ENCODE data around the gene MAN1A2. TPM values are rescaled to one million over a fixed set of nuclear protein-coding genes. Genes with fewer than 3 reads are reported as not detected.

MAN1A2 gene
- polyA plus RNA-seq, 1 experiment = 40.7 TPM

- H3K27ac ChIP-seq (ENCODE audit: low read depth, low read length) = no peak overlapping the region
- H3K27me3 ChIP-seq (ENCODE audit: control insufficient read depth, insufficient read depth, low read length) = peaks cover 17% of the 10 kb centered on the region
- H3K4me3 ChIP-seq (ENCODE audit: low read depth, low read length) = no peak overlapping the region
- TF ChIP-seq CTCF (IDR thresholded peaks at IDR 0.05; ENCODE audit: low read depth, low read length) = no peak
- no peak for DNase-seq (ENCODE audit: low read depth, low spot score)
- no peaks in the 10 kb centered on the region for H3K9me3 ChIP-seq (ENCODE audit: control insufficient read depth, insufficient read depth, low read length)
- CTCF ChIA-PET = no interaction called here
- POLR2A ChIA-PET = no interaction called here
Measured at GRCh38 chr1:117564227-117565075, 197.2 kb downstream of the MAN1A2 start.

GRCh38 chr1:117565076-117565556 is 197.9 kb downstream of the MAN1A2 start:
- Histone ChIP-seq H3K27me3 (ENCODE audit: control insufficient read depth, insufficient read depth, low read length) (peaks cover 17% of the 10 kb centered on the region), H3K27ac (ENCODE audit: low read depth, low read length) (no peak overlapping the region), H3K4me3 (ENCODE audit: low read depth, low read length) (no peak overlapping the region), H3K9me3 (ENCODE audit: control insufficient read depth, insufficient read depth, low read length) (no peaks in the 10 kb centered on the region)
- no peak for DNase-seq (ENCODE audit: low read depth, low spot score)
- POLR2A ChIA-PET = no interaction called here
- TF ChIP-seq CTCF (IDR thresholded peaks at IDR 0.05; ENCODE audit: low read depth, low read length) = no peak
- CTCF ChIA-PET = no interaction called here

GRCh38 chr1:117565745-117566455 is 198.7 kb downstream of the MAN1A2 start:
- no peaks in the 10 kb centered on the region for H3K9me3 ChIP-seq (ENCODE audit: control insufficient read depth, insufficient read depth, low read length)
- TF ChIP-seq CTCF (IDR thresholded peaks at IDR 0.05; ENCODE audit: low read depth, low read length) = no peak
- H3K4me3 ChIP-seq (ENCODE audit: low read depth, low read length) = no peak overlapping the region
- ChIA-PET POLR2A (no interaction called here), CTCF (no interaction called here)
- H3K27me3 ChIP-seq (ENCODE audit: control insufficient read depth, insufficient read depth, low read length) = peaks cover 14% of the 10 kb centered on the region
- H3K27ac ChIP-seq (ENCODE audit: low read depth, low read length) = no peak overlapping the region
- no peak for DNase-seq (ENCODE audit: low read depth, low spot score)

GRCh38 chr1:117566556-117566955 is 199.3 kb downstream of the MAN1A2 start:
- no peak for TF ChIP-seq CTCF (IDR thresholded peaks at IDR 0.05; ENCODE audit: low read depth, low read length)
- ChIA-PET CTCF (no interaction called here), POLR2A (no interaction called here)
- no peak for DNase-seq (ENCODE audit: low read depth, low spot score)
- Histone ChIP-seq H3K4me3 (ENCODE audit: low read depth, low read length) (no peak overlapping the region), H3K27ac (ENCODE audit: low read depth, low read length) (no peak overlapping the region), H3K9me3 (ENCODE audit: control insufficient read depth, insufficient read depth, low read length) (no peaks in the 10 kb centered on the region), H3K27me3 (ENCODE audit: control insufficient read depth, insufficient read depth, low read length) (peaks cover 19% of the 10 kb centered on the region)

- peaks cover 17% of the 10 kb centered on the region for H3K27me3 ChIP-seq (ENCODE audit: control insufficient read depth, insufficient read depth, low read length)
- ChIA-PET POLR2A (no interaction called here), CTCF (interaction anchor here (2.0 kb wide), 1 partner anchor 33 kb away, joined by 9 read pairs; no protein-coding TSS in a partner anchor)
Measured at GRCh38 chr1:117567435-117567834, 200.2 kb downstream of the MAN1A2 start.

More at GRCh38 chr1:117567435-117567834, 200.2 kb downstream of the MAN1A2 start:
- DNase-seq (ENCODE audit: low read depth, low spot score) = no peak
- Histone ChIP-seq H3K9me3 (ENCODE audit: control insufficient read depth, insufficient read depth, low read length) (no peaks in the 10 kb centered on the region), H3K4me3 (ENCODE audit: low read depth, low read length) (no peak overlapping the region), H3K27ac (ENCODE audit: low read depth, low read length) (no peak overlapping the region)
- no peak for TF ChIP-seq CTCF (IDR thresholded peaks at IDR 0.05; ENCODE audit: low read depth, low read length)

Measured in AG04450 (cell line).